Measurements from ENCODE around the gene KCNN1.

KCNN1 gene

GRCh38 chr19:17936379-17936778 is 30.5 kb upstream of the KCNN1 start:
- WGBS, 2 experiments (ENCODE audit: insufficient coverage in 2 of 2) = 94 to 97% methylated on average over 14 to 21 of the region's 21 CpGs
- Histone ChIP-seq H3K9me3 (ENCODE audit: control insufficient read depth, low read length) (no peaks in the 10 kb centered on the region), H3K27ac (ENCODE audit: low read depth, low read length, severe bottlenecking) (no peak overlapping the region), H3K4me3 (ENCODE audit: extremely low read depth, insufficient read depth, low read length, poor library complexity, severe bottlenecking) (no peak overlapping the region), H3K36me3 (ENCODE audit: control insufficient read depth, insufficient read depth, low read length) (peaks cover 12% of the 10 kb centered on the region), H3K4me1 (ENCODE audit: control insufficient read depth, insufficient read depth, low read length, poor library complexity, severe bottlenecking) (no peaks in the 10 kb centered on the region)

DNA sequence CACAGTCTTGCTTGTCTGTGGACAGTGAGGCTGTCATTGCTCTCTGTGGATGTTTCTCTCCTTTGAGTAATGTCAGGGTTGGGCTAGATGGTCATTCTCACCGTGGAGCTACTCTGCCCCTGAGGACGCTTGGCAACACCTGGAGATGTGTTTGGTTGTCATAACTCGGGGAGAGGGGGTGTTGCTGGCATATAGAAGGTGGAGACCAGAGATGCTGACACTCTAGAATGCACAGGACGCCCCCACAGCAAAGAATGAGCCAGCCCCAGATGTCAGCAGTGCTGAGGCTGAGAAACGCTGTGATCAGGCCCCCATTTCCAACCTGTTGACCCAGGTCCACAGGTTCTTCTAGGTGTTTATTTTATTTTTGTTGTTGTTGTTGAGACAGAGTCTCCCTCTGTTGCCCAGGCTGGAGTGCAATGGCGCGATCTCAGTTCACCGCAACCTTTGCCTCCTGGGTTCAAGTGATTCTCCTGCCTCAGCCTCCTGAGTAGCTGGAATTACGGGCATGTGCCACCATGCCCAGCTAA is 29.5 kb upstream of the KCNN1 start:
- H3K36me3 ChIP-seq (ENCODE audit: control insufficient read depth, insufficient read depth, low read length) = peaks cover 14% of the 10 kb centered on the region
- H3K27ac ChIP-seq (ENCODE audit: low read depth, low read length, severe bottlenecking) = no peak overlapping the region
- H3K4me1 ChIP-seq (ENCODE audit: control insufficient read depth, insufficient read depth, low read length, poor library complexity, severe bottlenecking) = no peaks in the 10 kb centered on the region
- WGBS, 2 experiments (ENCODE audit: insufficient coverage in 2 of 2) = 84 to 98% methylated on average over 4 to 9 of the region's 9 CpGs
- H3K4me3 ChIP-seq (ENCODE audit: extremely low read depth, insufficient read depth, low read length, poor library complexity, severe bottlenecking) = no peak overlapping the region
- H3K9me3 ChIP-seq (ENCODE audit: control insufficient read depth, low read length) = no peaks in the 10 kb centered on the region

GRCh38 chr19:17938092-17938845 is 28.6 kb upstream of the KCNN1 start:
- 54 to 61% methylated on average over 5 to 7 of the region's 7 CpGs for WGBS, 2 experiments (ENCODE audit: insufficient coverage in 2 of 2)
- peaks cover 19% of the 10 kb centered on the region for H3K36me3 ChIP-seq (ENCODE audit: control insufficient read depth, insufficient read depth, low read length)
- no peaks in the 10 kb centered on the region for H3K4me1 ChIP-seq (ENCODE audit: control insufficient read depth, insufficient read depth, low read length, poor library complexity, severe bottlenecking)
- no peak overlapping the region for H3K4me3 ChIP-seq (ENCODE audit: extremely low read depth, insufficient read depth, low read length, poor library complexity, severe bottlenecking)
- no peaks in the 10 kb centered on the region for H3K9me3 ChIP-seq (ENCODE audit: control insufficient read depth, low read length)
- H3K27ac ChIP-seq (ENCODE audit: low read depth, low read length, severe bottlenecking) = no peak overlapping the region

- 86 to 92% methylated on average over 16 to 17 of the region's 17 CpGs for WGBS, 2 experiments (ENCODE audit: insufficient coverage in 2 of 2)
These were observed 24.7 kb upstream of the KCNN1 start for GRCh38 chr19:17942181-17942580.

DNA sequence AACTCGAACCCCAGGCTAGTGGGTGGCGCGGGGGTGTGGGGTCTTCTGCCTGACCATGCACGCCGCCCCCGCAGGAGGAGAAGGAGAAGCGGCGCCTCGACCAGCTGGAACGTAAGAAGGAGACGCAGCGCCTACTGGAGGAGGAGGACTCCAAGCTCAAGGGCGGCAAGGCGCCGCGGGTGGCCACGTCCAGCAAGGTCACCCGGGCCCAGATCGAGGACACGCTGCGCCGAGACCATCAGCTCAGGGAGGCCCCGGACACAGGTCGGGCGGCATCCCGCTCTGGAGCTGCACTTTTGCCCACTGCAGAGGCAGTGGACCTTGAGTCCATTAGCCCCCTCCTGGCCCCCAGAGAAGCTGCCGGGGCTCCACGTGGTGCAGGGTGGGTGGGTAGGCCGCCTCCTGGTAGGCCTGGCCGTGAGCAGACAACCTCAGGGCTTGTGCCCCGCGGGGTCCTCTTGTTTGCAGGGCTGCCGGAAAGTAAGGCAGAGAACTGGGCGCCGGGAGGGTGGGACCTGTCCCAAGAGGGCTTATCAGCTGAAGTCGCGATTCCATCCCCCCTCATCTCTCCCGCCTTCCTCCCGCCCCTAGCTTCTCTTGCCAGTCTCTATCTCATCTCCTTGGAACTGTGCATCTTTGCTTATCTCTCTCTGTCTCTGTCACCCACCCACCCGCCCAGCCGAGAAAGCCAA is 24.2 kb upstream of the KCNN1 start:
- 96% methylated on average over 26 to 38 of the region's 41 CpGs for WGBS, 2 experiments (ENCODE audit: insufficient coverage in 2 of 2)
- Histone ChIP-seq H3K27ac (ENCODE audit: low read depth, low read length, severe bottlenecking) (no peak overlapping the region), H3K9me3 (ENCODE audit: control insufficient read depth, low read length) (no peaks in the 10 kb centered on the region), H3K4me1 (ENCODE audit: control insufficient read depth, insufficient read depth, low read length, poor library complexity, severe bottlenecking) (peaks cover 4% of the 10 kb centered on the region), H3K4me3 (ENCODE audit: extremely low read depth, insufficient read depth, low read length, poor library complexity, severe bottlenecking) (no peak overlapping the region), H3K36me3 (ENCODE audit: control insufficient read depth, insufficient read depth, low read length) (peaks cover 22% of the 10 kb centered on the region)

More at GRCh38 chr19:17942181-17942580, 24.7 kb upstream of the KCNN1 start:
- Histone ChIP-seq H3K27ac (ENCODE audit: low read depth, low read length, severe bottlenecking) (no peak overlapping the region), H3K4me3 (ENCODE audit: extremely low read depth, insufficient read depth, low read length, poor library complexity, severe bottlenecking) (no peak overlapping the region), H3K36me3 (ENCODE audit: control insufficient read depth, insufficient read depth, low read length) (peaks cover 22% of the 10 kb centered on the region), H3K9me3 (ENCODE audit: control insufficient read depth, low read length) (no peaks in the 10 kb centered on the region), H3K4me1 (ENCODE audit: control insufficient read depth, insufficient read depth, low read length, poor library complexity, severe bottlenecking) (peaks cover under 1% of the 10 kb centered on the region)

GRCh38 chr19:17943274-17944221 is 23.4 kb upstream of the KCNN1 start:
- no peak overlapping the region for H3K27ac ChIP-seq (ENCODE audit: low read depth, low read length, severe bottlenecking)
- 87 to 94% methylated on average over 36 to 47 of the region's 57 CpGs for WGBS, 2 experiments (ENCODE audit: insufficient coverage in 2 of 2)
- no peaks in the 10 kb centered on the region for H3K9me3 ChIP-seq (ENCODE audit: control insufficient read depth, low read length)
- peaks cover 22% of the 10 kb centered on the region for H3K36me3 ChIP-seq (ENCODE audit: control insufficient read depth, insufficient read depth, low read length)
- H3K4me3 ChIP-seq (ENCODE audit: extremely low read depth, insufficient read depth, low read length, poor library complexity, severe bottlenecking) = no peak overlapping the region
- H3K4me1 ChIP-seq (ENCODE audit: control insufficient read depth, insufficient read depth, low read length, poor library complexity, severe bottlenecking) = peaks cover 4% of the 10 kb centered on the region

DNA sequence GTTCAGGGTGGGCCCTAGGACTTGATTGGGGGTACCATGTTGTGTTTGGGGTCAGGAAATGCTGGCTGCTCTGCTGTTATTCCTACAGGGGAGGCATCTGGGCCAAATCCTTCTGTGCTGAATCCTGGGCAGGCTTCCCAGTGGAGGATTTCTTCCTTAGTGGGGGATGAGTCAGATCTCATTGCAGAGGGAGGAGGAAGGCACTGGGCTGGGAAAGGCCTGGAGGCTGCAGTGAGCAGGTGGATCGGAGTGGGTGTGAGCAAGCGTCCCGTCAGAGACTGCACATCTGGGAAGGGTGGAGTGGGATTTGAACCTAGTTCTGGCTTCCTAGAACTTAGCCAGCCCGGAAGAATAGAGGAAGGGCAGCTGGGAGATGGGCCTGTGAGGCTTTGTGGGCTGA is 22.6 kb upstream of the KCNN1 start:
- WGBS, 2 experiments (ENCODE audit: insufficient coverage in 2 of 2) = 96 to 98% methylated on average over 4 of the region's 4 CpGs
- Histone ChIP-seq H3K4me3 (ENCODE audit: extremely low read depth, insufficient read depth, low read length, poor library complexity, severe bottlenecking) (no peak overlapping the region), H3K9me3 (ENCODE audit: control insufficient read depth, low read length) (no peaks in the 10 kb centered on the region), H3K27ac (ENCODE audit: low read depth, low read length, severe bottlenecking) (no peak overlapping the region), H3K36me3 (ENCODE audit: control insufficient read depth, insufficient read depth, low read length) (peaks cover 22% of the 10 kb centered on the region), H3K4me1 (ENCODE audit: control insufficient read depth, insufficient read depth, low read length, poor library complexity, severe bottlenecking) (peaks cover 4% of the 10 kb centered on the region)

DNA sequence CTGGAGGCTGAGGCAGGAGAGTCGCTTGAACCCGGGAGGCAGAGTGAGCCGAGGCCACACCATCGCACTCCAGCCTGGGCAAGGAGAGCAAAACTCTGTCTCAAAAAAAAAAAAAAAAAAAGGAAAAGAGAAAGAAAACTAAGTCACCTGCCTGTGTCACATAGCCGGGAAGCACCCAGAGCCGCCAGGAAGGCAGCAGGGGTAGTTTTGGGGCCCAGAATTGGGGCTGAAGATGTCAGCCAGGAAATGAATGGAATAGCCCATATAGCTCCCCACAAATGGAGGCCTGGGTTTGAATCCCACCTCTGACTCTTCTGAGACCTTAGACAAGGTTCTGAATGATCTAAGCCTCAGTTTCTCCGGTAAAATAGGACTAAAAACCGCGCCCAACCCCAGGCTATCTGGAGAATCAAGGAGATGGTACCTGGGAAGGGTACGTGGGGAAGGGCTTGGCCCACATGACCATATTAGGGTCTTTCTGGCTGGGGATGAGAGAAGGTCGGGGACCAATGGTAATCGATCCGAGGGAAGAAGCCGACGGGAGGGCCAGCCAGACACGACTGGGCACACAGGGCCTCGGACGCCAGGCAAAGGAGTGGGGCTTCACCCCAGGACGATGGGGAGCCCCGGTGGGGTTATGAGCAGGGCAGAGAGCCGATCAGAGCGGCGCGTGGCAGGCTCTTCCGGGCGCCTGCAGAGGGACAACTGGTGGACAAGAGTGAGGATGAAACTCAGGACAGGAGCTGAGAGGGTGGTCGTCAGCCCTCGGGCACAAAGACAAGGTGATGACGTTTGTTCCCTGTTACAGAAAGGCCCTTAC is 19.7 kb upstream of the KCNN1 start:
- Histone ChIP-seq H3K27ac (ENCODE audit: low read depth, low read length, severe bottlenecking) (no peak overlapping the region), H3K4me1 (ENCODE audit: control insufficient read depth, insufficient read depth, low read length, poor library complexity, severe bottlenecking) (peaks cover 28% of the 10 kb centered on the region), H3K4me3 (ENCODE audit: extremely low read depth, insufficient read depth, low read length, poor library complexity, severe bottlenecking) (peak overlapping the region; percentile 29), H3K36me3 (ENCODE audit: control insufficient read depth, insufficient read depth, low read length) (peaks cover 16% of the 10 kb centered on the region), H3K9me3 (ENCODE audit: control insufficient read depth, low read length) (no peaks in the 10 kb centered on the region)
- 20 to 28% methylated on average over 24 to 25 of the region's 29 CpGs for WGBS, 2 experiments (ENCODE audit: insufficient coverage in 2 of 2)

- Histone ChIP-seq H3K4me3 (ENCODE audit: extremely low read depth, insufficient read depth, low read length, poor library complexity, severe bottlenecking) (peak overlapping the region; percentile 44), H3K27ac (ENCODE audit: low read depth, low read length, severe bottlenecking) (no peak overlapping the region), H3K4me1 (ENCODE audit: control insufficient read depth, insufficient read depth, low read length, poor library complexity, severe bottlenecking) (peaks cover 33% of the 10 kb centered on the region), H3K9me3 (ENCODE audit: control insufficient read depth, low read length) (no peaks in the 10 kb centered on the region), H3K36me3 (ENCODE audit: control insufficient read depth, insufficient read depth, low read length) (peaks cover 9% of the 10 kb centered on the region)
- WGBS, 2 experiments (ENCODE audit: insufficient coverage in 2 of 2) = 0% methylated on average over 17 to 49 of the region's 92 CpGs
These were observed 18.9 kb upstream of the KCNN1 start for GRCh38 chr19:17947815-17948513.

Measured in mesodermal cell (in vitro differentiated cells).